NCI-H128 (cell line): ENCODE measurements around the gene ZNF880.
"Not testable (repeated sequence)": the region's sequence is repeated elsewhere in the genome, so short reads cannot be mapped to it uniquely, and the experiment has no call there.

ENCODE experiments used
- DNase-seq: peaks from one replicate; lab custom pipeline; 2025; ENCODE audit not compliant: unreplicated experiment; lab: John Stamatoyannopoulos, UW

Gene ZNF880

DNA sequence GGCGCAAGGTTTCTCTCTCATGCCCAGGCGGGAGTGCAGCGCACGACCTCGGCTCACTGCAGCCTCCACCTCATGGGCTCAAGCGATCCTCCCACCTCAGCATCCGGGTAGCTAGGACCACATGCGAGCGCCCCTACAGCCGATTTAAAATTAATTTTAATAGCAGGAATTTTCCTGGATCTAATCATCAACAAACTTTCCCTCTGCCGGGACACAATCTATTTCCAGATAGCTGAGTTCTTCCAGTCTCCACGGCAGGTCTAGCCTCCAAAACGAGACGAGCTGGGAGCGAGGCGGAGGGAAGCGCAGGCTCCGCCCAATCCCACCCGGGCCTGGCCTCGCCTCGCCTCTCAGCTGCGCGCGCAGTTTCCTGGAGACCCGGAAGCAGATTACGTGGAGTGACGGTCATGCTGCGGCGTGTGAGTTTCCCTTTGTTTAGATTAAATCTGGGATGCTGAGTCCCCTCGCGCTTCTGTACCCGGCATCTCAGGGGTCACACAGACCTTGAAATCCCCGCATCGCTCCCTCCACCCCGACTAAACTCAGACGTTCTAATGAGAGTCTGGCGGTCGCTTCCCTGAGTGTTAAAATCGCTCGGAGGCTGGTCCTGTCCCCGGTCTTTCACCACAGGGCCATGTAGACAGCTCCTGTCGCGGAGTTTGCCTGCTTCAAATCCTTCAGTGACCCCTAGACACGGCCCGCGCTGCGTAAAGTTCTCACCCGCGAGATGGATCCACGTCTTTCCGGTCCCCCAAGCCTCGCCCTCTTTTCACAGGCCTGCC lies at the start of gene ZNF880:
Gene ZNF880, plus strand, starts transcription at position 365 of the 782 bp plus-strand sequence. Its CDS starts 43 bp downstream, at position 408.
- peak; percentile 93 for DNase-seq

DNA sequence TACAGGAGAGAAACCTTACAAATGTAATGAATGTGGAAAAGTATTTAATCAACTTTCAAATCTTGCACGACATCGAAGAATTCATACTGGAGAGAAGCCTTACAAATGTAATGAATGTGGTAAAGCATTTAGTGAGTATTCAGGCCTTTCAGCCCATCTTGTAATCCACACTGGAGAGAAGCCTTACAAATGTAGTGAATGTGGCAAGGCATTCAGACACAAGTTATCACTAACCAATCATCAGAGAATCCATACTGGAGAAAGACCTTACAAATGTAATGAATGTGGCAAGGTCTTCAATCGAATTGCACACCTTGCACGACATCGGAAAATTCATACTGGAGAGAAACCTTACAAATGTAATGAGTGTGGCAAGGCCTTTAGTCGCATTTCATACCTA lies 47.3 kb upstream of the ZNF880 start:
- no peak for DNase-seq

DNA sequence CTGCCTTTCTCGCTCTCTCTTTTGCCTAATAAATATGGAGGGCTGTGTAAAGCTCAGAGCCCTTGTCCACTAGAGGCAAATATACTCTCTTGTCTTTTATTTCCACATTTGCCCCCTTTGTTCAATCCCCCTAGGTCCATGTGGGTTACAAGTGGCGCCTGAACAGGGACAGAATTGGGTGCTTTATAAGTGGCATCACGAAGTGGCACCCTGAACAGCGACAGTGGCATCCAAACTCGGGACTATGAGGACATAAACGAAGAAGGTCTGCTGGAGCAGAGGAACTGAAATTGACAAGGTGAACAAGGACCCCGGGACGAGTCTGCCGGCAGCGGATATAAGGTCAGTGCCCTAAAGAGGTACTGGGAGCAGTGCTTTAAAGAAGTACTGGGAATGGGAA lies 38.0 kb upstream of the ZNF880 start:
- no peak for DNase-seq

DNA sequence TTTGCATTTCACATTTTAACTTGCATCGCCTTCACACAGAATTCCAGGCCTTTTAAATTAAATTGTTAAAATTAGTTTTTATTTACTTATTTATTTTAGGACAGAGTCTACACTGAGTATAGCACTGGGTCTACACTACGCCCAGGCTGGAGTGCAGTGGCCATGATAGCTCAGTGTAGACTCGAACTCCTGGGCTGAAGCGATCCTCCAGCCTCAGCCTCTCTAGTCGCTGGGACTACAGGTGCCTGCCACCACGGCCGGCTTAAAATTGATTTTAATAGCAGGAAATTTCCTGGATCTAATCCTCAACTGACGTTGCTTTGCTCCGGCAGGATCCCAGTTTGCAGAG lies 34.0 kb upstream of the ZNF880 start:
- no peak for DNase-seq

DNA sequence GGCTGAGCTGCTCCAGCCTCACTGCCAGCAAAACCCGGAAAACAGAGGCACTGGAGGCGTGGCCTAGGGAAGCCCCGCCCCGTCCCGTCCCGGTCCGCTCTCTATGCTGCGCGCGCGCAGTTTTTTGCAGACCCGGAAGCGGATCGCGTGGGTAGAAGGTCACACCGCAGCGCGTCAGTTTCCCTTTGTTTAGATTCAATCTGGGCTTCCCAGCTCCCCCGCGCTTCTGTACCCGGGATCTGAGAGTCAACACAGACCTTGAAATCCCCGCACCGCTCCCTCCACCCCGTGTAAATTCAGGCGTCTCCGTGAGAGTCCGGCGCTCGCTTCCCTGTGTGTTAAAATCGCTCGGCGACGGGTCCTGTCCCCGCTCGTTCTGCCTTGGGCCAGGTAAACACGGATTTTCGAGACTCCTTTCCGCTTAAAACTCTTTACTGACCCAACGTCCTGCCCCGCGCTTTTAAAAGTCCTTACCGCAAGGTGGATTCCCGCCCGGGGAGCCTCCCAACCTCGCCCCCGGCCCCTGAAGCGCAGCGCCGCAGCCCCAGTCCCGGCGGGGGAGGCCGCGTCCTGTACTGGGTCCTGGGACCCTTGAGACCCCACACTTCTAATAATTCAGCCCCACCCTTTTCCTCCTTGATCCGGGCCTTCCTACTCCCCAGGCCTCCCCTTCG lies 33.5 kb upstream of the ZNF880 start, which contains the start of gene ZNF610:
Gene ZNF610, plus strand, starts transcription at position 127 of the 674 bp plus-strand sequence. CDS start 12,930 bp downstream, outside the sequence.
- peak; percentile 72 for DNase-seq

DNA sequence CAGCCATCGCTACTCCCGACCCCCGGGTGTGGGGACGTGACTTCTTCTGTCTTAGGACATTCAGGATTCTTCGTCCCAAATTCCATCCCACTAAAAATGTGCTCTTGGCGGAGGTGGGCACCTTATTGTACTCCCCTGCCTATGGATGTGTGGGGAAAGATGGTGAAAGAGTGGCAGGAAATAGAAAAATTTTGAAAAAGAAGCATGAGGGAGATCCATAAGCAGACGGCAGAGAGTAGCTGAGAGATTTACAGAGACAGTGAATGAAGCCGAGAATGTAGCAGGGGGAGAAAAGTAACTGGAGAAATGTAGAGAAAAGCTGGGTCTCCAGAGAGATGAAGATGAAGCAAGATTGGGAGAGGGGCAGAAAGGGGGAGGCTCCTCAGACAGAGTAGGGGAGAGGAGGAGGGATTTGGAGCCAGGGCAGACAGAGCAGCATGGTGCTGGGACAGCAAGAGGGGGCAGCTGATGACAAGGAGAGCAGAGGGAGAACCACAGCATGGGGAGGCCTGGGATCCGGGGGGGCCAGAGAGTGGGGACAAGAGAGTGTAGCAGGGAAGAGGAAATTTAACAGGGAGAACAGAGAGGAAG lies 32.8 kb upstream of the ZNF880 start:
- DNase-seq = no peak

DNA sequence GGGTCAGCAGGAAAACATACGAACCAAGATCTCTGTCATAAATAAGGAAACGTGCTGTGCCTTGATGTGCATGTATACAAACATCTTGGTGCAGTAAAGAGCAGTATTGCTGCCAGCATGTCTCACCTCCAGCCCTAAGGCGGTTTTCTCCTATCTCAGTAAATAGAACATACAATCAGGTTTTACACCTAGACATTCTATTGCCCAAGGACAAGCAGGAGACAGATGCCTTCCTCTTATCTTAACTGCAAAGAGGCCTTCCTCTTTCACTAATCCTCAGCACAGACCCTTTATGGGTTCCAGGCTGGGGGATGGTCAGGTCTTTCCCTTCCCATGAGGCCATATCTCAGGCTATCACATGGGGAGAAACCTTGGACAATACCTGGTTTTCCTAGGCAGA lies 30.7 kb upstream of the ZNF880 start:
- DNase-seq = not testable (repeated sequence)

DNA sequence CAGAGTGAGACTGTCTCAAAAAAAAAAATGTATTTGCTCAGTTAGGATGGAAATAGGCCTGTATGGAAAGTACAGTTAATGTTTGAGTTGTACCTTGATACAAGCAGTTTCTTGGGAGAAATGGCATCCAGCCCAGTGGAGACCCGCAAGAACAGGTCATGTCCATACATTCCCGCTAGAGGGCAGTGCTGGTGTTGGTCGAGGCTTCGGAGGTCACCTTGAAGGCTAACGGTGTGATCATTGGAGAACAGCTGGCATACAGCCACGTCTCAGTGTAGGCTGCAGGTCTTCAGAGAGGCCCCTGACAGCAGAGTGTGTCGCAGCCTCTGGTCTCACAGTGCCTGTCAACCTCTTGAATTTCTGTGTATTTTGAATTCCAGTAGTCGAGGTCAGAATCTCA lies 26.2 kb upstream of the ZNF880 start:
- DNase-seq = peak; percentile 30

DNA sequence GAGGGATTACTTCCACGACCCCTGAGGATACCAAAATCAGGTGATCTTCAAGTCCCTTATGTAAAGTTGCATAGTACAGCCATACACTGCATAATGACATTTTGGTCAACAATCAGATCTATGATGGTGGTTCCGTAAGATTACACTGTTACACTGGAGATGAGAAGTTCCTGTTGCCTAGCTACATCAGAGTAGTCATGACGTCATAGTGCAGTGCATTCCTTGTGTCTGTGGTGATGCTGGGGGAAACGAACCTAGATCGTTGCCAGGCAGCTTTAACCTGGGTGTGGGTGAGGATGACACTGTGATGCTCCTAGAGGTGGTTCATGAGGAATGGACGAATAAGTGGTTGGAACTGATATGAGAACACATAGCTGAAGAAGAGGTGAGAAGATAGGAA lies 24.6 kb upstream of the ZNF880 start:
- DNase-seq = no peak

DNA sequence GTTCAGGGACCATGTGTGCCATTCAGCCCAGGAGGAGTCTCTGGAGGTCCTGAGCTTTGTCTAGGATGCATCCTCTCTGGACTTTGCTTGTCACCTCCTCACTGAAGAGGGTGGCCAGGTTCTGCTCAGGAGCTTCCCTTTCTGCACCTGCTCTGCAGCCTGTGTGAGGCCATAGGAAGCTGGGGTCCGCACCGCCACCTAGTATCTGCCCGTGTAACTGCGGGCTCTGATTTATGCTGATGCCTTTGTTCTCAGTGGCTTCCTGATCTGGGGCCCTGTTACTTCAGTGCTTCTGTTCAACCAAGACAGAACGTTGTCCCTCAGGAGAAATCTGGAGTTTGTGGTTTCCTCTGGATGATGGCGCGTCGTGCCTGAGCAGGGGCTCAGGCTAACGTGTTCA lies 18.2 kb upstream of the ZNF880 start:
- DNase-seq = no peak

DNA sequence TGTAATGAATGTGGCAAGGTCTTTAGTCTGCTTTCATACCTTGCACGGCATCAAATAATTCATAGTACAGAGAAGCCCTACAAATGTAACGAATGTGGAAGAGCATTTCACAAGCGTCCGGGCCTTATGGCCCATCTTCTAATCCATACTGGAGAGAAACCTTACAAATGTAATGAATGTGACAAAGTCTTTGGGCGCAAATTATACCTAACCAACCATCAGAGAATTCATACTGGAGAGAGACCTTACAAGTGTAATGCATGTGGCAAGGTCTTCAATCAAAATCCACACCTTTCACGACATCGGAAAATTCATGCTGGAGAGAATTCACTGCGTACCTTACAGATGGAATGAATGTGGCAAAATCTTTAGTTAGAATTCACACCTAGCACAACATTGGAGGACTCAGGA lies 3.3 kb upstream of the ZNF880 start:
- DNase-seq = no peak

DNA sequence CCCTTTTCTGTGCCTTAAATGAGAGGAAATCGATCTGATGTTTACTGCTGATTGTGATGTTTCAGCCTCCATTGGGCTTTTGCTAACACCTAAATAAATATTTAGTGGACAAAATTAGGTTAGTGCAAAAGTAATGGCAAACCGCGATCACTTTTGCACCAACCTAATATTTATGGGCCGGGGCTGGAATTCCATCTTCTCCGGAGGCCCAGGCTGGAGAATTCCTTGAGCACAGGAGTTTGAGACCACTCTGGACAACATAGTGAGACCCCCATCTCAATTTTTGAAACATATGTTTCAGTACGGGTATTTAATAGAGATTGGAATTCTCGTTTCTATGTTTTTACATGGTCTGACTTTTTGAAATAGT lies 603 bp downstream of the ZNF880 start:
- no peak for DNase-seq

DNA sequence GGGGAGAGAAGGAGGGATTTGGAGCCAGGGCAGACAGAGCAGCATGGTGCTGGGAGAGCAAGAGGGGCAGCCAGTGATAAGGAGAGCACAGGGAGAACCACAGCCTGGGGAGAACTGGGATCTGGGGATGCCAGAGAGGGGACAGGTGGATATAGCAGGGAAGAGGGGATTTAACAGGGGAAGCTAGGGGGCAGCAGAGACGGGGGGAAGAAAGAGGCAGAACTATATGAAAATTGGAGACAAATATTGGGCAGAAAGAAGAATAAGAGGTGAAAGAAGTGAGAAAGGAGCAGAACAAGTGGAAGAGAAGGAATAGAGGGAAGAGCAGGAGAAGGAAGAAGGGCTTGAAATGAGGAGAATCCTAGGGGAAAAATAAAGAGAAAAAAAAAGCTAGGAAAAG lies 21.4 kb downstream of the ZNF880 start:
- no peak for DNase-seq

DNA sequence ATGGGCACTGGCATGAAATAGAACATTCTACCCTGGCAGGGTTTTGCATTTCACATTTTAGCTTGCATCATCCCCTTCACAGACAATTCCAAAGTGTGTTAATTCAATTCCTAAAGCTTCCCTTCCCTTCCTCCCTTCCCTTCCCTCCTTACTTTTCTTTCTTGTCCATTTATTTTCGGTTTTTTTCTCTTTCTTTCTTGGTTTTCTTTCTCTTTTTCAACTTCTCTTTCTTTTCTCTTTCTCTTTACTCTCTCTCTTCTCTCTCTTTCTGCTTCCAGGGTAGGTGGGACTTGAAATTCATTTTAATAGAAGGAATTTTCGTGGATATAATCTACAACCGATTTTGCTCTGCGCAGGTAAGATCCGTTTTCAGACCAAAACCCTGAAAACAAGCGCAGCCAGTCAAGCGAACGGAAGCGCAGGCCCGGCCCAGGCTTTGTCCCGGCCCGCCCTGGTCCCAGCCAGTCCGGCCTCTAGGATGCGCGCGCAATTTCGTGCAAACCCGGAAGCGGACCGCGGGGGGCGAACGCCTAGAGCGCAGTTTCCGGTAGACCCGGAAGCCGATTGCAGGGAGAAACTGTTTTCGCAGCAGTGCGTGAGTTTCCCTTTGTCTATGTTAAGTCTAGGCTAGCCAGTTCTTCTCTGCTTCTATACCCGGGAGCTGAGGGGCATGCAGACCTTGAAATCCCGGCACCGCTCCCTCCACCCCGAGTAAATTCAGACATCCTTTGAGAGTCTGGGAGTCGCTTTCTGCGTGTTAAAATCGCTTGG lies 27.8 kb downstream of the ZNF880 start, which contains the start of gene ZNF528:
Gene ZNF528, plus strand, starts transcription at position 540 of the 771 bp plus-strand sequence. CDS start 4,165 bp downstream, outside the sequence.
- peak; percentile 93 for DNase-seq

DNA sequence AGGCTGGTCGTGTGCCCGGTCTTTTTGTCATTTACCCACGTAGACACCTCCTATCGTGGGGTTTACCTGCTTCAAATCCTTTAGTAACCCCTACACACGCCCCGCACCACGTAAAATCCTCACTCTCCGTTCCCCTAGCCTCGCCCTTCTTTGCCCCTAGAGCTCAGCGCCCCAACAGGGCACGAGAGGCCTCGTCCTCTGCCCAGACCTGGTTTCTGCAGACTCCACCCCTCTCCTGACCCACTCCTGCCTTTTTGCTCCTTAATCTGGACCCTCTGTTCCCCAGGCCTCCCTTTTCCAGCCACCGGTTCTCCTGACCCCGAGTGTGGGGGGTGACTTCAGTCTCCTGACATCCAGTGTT lies 28.3 kb downstream of the ZNF880 start:
- no peak for DNase-seq

DNA sequence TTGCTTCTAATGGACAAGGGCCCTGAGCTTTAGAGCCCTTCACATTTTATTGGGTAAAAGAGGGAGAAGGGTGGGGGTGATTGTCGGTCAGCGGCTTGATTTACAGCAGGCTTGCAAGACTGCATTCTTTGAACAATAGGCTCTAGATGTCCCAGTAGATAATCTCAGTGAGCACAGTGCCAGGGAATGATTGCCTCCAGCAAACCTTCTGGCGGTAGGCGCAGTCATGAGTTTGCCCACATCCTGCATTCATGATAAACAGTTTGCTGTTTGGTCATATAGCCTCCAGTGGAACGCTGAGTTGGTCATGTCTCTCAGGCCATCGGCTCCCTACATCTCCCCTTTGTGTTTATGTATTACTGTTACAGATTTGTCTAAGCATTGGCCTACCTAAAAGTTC lies 40.6 kb downstream of the ZNF880 start:
- DNase-seq = no peak

DNA sequence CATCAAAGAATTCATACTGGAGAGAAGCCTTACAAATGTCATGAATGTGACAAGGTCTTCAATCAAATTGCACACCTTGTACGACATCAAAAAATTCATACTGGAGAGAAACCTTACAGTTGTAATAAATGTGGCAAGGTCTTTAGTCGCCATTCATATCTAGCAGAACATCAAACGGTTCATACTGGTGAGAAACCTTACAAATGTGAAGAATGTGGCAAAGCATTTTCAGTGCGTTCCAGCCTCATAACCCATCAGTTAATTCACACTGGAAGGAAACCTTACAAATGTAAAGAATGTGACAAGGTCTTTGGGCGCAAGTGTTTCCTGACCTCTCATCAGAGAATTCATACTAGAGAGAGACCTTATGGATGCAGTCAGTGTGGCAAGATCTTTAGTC lies 46.0 kb downstream of the ZNF880 start:
- DNase-seq = no peak

DNA sequence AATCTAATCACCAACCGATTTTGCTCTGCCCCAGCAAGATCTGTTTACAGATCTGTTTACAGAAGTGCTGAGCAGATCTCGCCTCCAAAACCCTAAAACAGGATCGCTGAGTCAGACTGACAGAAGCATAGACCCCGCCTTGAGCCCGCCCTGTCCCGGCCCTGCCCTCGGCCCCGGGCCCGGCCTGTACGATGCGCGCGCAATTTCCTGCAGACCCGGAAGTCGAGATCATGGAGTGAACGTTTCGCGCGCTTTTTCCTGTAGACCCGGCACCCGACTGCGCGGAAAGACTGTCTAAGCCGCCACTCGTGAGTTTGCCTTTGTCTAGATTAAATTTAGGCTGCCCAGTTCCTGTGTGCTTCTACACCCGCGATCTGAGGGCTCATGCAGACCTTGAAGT lies 59.2 kb downstream of the ZNF880 start, which contains the start of gene ZNF534:
Gene ZNF534, plus strand, starts transcription at position 212 of the 400 bp plus-strand sequence. CDS start 2,327 bp downstream, outside the sequence.
- no peak for DNase-seq
